Measurements from ENCODE around the gene ANO2. TPM values are rescaled to one million over a fixed set of nuclear protein-coding genes. Genes with fewer than 3 reads are reported as not detected.
A peak's percentile ranks its signal among the peaks of the same experiment; 100 is the strongest.

Gene ANO2
- 1.2 and 1.7 TPM in 2 replicates for total RNA-seq

DNA sequence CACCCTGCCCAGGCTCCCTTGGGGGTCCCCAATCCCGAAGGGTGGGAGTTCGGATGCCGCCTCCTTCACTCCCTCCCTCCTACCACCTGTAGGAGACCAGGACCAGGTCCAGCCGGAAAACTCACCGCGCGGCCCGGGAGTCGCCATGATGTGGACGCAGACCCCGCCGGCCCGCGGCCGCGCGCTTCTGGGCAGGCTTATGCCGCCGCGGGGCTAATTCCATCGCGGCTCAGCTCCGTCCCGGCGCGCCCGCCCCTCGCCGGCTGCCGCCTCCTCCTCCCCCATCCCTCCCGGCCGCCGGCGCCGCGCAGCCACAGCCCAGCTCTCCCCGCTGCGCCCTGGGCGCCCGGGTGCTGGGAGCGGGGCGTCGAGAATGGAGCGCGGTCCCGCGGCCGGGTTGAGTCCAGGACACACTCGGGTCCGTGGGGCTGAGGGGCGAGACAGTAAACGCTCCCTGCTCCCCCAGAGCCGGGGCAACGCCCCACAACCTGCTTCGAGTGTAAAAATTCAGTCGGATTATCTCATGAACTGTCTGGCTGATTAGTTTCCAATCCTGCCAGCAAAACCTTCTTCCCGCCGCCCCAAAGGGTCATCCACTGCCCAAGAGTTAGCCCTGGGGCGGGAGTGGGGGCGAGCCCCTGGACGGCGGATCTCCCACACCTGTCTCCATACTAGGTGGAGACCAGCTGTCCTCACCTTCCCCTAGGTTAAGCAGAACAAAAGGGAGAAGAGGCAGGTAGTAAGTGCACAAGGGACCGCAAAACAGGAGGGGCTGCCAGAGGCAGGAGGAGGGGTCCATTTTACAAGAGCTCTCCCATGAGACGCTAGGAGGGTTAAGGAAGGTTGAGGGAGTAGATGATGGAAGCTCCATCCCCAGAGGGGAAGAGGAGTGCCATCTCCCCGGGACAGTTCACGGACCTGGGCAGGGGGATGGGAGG, at the start of gene ANO2:
ANO2 (minus strand) TSS at position 189 of the 938 bp plus-strand sequence; CDS start at position 147, 42 bp downstream.
- TF ChIP-seq CTCF (conservative IDR thresholded peaks at IDR 0.05; ENCODE audit: low read depth, low read length) = no peak
- H3K4me3 ChIP-seq (ENCODE audit: low read depth, low read length) = peak within 1 kb of the TSS; percentile 11
- no peak for DNase-seq (ENCODE audit: low read depth)

DNA sequence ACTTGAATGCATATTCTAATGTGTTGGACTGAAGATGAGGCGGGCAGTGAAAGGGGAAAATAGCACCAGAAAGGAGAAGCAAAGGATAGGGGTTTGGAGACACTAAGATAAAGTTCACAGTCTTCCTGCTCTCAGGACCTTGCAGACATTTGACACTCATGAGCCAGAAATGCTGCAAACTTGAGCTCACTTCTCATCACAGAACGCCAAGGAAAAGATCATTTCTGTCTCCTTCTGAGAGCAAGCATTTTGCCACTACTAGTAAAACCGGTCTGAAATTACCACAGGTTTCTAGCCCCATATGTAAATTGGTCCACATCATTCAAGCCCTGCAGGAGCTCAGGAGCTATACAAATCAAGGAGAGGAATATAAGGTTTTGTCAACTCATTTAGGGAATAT, 44.6 kb upstream of the ANO2 start:
- no peak overlapping the region for H3K4me3 ChIP-seq (ENCODE audit: low read depth, low read length)
- DNase-seq (ENCODE audit: low read depth) = no peak
- TF ChIP-seq CTCF (conservative IDR thresholded peaks at IDR 0.05; ENCODE audit: low read depth, low read length) = no peak

GRCh38 chr12:5988659-5989116, 43.6 kb upstream of the ANO2 start:
- no peak overlapping the region for H3K4me3 ChIP-seq (ENCODE audit: low read depth, low read length)
- no peak for DNase-seq (ENCODE audit: low read depth)
- TF ChIP-seq CTCF (conservative IDR thresholded peaks at IDR 0.05; ENCODE audit: low read depth, low read length) = peak; percentile 98

GRCh38 chr12:5988088-5988487, 43.0 kb upstream of the ANO2 start:
- H3K4me3 ChIP-seq (ENCODE audit: low read depth, low read length) = no peak overlapping the region
- no peak for TF ChIP-seq CTCF (conservative IDR thresholded peaks at IDR 0.05; ENCODE audit: low read depth, low read length)
- DNase-seq (ENCODE audit: low read depth) = no peak

DNA sequence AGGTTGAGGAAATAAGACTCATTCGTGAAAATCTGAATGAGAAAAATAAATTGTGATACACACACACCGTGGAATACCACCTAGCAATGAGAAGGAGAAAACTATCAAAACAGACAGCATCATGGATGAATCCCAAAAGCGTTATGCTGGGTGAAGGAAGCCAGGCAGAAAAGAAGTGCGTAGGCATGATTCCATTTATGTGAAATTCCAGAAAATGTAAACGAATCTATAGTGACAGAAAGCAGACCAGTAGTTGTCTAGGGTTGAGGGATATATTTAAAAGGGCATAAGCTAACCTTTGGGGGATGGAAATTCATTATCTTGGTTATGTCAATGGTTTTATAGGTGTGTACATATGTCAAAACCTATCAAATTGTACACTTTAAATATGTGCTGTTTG, 42.5 kb upstream of the ANO2 start:
- no peak for TF ChIP-seq CTCF (conservative IDR thresholded peaks at IDR 0.05; ENCODE audit: low read depth, low read length)
- no peak overlapping the region for H3K4me3 ChIP-seq (ENCODE audit: low read depth, low read length)
- DNase-seq (ENCODE audit: low read depth) = no peak

DNA sequence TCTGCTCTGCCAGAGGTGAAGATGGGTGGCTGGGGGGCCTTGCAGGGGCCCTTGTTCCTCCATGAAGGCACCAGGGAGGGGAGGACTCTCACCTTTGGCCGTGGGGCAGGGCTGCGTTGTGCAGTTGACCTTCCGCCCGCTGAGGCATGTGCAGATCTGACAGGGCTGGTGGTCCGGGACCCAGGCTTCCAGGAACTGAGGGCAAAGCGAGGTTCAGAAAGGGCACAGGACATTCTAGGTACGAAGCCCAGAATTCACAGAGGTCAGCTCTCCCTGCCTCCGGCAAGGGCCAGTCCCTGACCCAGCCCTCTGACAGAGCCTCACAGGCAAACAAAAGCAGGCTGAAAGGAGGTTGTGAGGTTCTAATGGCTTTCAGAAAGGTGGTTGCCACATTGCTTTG, 40.4 kb upstream of the ANO2 start:
- TF ChIP-seq CTCF (conservative IDR thresholded peaks at IDR 0.05; ENCODE audit: low read depth, low read length) = no peak
- DNase-seq (ENCODE audit: low read depth) = no peak
- H3K4me3 ChIP-seq (ENCODE audit: low read depth, low read length) = no peak overlapping the region

All from epithelial cell of proximal tubule (primary cell).